C4-2B (cell line): ENCODE measurements around the gene SLITRK1.

ENCODE experiments used
- H3K27ac ChIP-seq: fragments of 450-650 bp; 2 replicates; pipeline ENCODE4 v1.5.1; 2017
- ZFX ChIP-seq: fragments of 450-650 bp; IDR thresholded peaks from 2 replicates; pipeline ENCODE4 v1.6.1; 2017
- TF ChIP-seq, protein P1 (sequence below): fragments of 450-650 bp; conservative IDR thresholded peaks from 2 replicates; pipeline ENCODE4 v1.5.1; 2017; ENCODE audit warnings: mild to moderate bottlenecking

Gene SLITRK1

DNA sequence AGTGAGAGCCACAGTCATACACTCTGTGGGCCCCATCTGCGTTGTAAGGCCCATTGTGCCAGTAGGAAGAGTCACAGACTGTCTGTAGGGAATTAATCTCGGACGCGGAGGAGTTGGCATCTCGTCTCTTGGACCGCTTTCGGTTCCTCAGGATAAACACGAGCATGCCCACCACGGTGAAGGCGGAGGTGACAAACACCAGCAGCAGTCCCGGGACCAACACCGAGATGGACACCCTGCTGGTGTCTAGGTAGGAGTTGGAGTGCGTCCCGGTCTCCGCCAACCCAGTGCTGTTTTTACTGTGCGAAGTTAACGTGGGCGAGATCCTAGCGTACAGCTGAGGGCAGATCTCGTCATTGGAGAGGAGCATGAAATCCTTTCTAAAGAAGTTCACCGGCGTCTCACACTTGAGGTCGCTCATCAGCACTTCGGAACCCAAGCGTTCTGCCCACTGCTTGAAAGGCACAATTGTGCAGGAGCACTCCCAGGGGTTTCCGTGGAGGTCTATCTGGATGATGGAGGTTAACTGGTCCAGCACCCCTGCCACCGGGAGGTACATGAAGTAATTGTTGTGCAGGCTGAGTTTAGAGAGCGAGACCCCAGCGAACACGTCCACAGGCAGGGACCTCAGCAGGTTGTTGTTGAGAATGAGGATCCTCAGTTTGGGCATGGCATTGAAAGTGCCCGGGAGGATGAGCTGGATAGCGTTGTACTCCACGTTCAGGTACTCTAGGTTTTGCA lies 2.7 kb downstream of the SLITRK1 start:
- no peak overlapping the region for H3K27ac ChIP-seq

DNA sequence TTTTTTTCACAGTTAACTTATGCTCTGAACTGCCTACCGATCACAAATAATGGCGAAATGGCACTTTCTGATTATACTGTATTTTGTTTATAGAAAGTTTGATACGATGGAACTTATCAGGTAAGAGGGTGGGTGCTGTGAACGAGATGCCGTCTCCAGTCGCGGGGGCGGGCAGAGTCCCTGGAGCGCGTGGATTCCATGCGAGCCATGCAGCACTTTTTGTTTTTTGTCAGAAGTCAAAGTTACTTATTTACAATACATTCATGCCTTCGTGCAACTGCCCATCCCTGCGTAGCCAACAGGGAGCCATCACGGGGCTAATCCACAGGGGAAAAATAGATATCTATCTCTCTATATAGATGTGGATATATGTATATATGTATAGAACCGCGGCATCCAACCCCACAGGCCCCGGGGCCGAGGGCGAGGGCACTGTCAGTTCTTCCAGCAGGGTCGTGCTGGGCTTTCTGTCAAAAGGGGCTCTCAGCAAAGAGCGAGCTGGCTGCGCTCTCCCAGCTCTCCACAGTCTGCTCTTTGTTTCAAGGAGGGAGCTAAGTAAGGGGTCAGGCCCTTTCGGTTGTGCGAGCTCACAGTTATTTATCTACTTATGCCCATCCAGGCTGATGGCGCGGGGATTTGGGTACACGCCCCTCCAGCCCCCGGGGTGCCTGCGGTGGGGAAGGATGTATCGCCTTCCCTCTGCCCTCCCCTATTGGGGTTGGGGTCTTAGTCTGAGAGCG lies 3.4 kb downstream of the SLITRK1 start:
- H3K27ac ChIP-seq = no peak overlapping the region
- TF ChIP-seq, protein P1, sequence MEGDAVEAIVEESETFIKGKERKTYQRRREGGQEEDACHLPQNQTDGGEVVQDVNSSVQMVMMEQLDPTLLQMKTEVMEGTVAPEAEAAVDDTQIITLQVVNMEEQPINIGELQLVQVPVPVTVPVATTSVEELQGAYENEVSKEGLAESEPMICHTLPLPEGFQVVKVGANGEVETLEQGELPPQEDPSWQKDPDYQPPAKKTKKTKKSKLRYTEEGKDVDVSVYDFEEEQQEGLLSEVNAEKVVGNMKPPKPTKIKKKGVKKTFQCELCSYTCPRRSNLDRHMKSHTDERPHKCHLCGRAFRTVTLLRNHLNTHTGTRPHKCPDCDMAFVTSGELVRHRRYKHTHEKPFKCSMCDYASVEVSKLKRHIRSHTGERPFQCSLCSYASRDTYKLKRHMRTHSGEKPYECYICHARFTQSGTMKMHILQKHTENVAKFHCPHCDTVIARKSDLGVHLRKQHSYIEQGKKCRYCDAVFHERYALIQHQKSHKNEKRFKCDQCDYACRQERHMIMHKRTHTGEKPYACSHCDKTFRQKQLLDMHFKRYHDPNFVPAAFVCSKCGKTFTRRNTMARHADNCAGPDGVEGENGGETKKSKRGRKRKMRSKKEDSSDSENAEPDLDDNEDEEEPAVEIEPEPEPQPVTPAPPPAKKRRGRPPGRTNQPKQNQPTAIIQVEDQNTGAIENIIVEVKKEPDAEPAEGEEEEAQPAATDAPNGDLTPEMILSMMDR = no peak
- no peak for TF ChIP-seq ZFX

More for the DNA sequence above, 2.7 kb downstream of the SLITRK1 start:
- TF ChIP-seq, protein P1 = no peak
- no peak for TF ChIP-seq ZFX

GRCh38 chr13:83877651-83878355 lies 4.5 kb downstream of the SLITRK1 start:
- no peak for TF ChIP-seq ZFX
- TF ChIP-seq, protein P1 = no peak
- H3K27ac ChIP-seq = no peak overlapping the region

DNA sequence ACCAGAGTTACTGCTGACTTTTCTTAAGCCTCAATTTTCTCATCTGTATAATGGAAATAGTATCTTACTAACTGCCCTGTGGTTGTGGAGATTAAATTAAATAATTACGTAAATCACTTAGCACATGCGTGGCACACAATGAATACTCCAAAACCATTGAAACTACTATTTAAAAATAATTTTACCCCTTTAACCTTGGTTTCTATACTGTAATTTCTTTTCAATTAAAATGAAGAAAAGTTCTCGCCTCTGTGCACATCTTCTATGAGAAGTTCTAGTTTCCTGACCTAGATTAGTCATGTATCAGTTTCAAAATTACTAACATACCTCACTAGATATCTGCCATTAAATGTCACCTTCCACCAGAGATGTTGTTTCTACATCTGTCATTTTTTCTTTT lies 5.7 kb downstream of the SLITRK1 start:
- H3K27ac ChIP-seq = no peak overlapping the region
- no peak for TF ChIP-seq ZFX
- TF ChIP-seq, protein P1 = no peak

- TF ChIP-seq, protein P1 = no peak
- TF ChIP-seq ZFX = no peak
- H3K27ac ChIP-seq = no peak overlapping the region
Observed at GRCh38 chr13:83867708-83868107, 14.6 kb downstream of the SLITRK1 start.

DNA sequence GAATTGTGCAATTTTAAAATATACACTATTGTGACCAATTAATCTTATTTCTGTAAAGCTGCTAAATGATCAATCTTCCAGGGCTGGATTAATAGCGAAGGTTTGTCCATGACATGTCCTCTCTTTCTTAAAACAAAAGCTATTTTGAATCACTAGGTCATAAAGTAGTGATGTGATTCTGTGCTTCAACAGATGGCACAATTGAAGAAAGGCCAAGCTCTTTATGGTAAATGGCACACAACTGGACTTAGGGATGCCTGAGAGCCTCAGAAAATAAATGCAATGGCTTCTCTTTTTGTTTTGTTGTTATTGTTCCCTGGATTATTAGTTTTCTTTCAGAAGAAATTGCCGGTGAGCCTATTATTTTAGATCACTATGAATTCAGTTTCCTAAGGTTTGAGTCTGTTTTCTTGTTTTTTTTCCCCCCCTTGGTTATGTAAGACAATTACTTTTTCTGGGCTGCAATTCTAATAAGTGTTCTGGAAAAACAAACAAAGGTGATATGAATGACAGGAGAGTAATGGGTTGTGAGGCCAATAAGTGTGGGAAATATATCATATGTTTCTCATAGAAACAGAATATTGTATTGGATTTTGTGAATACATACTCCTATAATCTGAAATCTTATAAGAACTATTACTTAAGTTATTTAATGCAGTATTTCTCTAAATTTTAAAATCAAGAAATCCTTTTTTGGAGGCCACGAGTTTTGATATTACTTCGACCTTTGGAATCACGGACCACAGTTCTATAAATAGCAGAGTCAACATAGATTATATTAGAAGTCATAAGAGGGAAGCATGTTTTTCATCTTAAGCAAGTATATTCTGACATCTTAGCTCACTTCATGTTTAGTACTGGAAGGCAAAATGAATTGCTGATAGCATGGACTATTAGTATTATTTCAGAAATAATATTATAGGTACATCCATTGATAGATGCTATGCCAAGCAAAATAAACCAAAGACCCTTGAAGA lies 16.8 kb downstream of the SLITRK1 start:
- no peak overlapping the region for H3K27ac ChIP-seq
- TF ChIP-seq ZFX = no peak
- TF ChIP-seq, protein P1 = no peak
